GM23338 (cell line): ENCODE results near the gene TNFRSF6B. TPM values are rescaled to one million over a fixed set of nuclear protein-coding genes. Genes with fewer than 3 reads are reported as not detected.

Experiments used
- ATAC-seq: fragments of 200-7000 bp; cut with Tn5 transposase; 3 replicates; pipeline ENCODE4 v1.9.1; 2020
- DNase-seq: peaks from one replicate; pipeline ENCODE4 v3.0.0-alpha.2; 2015; ENCODE audit warnings: low spot score
- H2AFZ ChIP-seq: fragments of 200-600 bp; sonication (generic); 2 replicates; pipeline ENCODE4 v1.8.0; 2016; ENCODE audit warnings: antibody characterized with exemption, mild to moderate bottlenecking, moderate library complexity
- H3F3A ChIP-seq: fragments of 200-600 bp; sonication (generic); replicated peaks from 2 replicates; pipeline ENCODE4 v1.8.0; 2017; ENCODE audit warnings: antibody characterized with exemption, mixed run types, low read depth
- H3K27ac ChIP-seq: fragments of 200-600 bp; sonication (generic); 2 replicates; pipeline ENCODE4 v1.6.1; 2016; ENCODE audit warnings: low read depth
- H3K27me3 ChIP-seq: fragments of 200-600 bp; sonication (generic); 2 replicates; pipeline ENCODE4 v1.8.0; 2016; ENCODE audit warnings: mild to moderate bottlenecking, mixed run types, moderate library complexity; ENCODE audit not compliant: insufficient read depth
- H3K36me3 ChIP-seq: fragments of 200-600 bp; sonication (generic); 2 replicates; pipeline ENCODE4 v1.8.0; 2016; ENCODE audit warnings: mild to moderate bottlenecking; ENCODE audit not compliant: insufficient read depth
- H3K4me1 ChIP-seq: fragments of 200-600 bp; sonication (generic); 2 replicates; pipeline ENCODE4 v1.8.0; 2016; ENCODE audit warnings: mild to moderate bottlenecking, moderate library complexity; ENCODE audit not compliant: insufficient read depth
- H3K4me2 ChIP-seq: fragments of 200-600 bp; sonication (generic); 2 replicates; pipeline ENCODE4 v1.7.1; 2017; ENCODE audit warnings: mixed run types
- H3K4me3 ChIP-seq: fragments of 200-600 bp; sonication (generic); 2 replicates; pipeline ENCODE4 v1.6.1; 2016; ENCODE audit warnings: mixed run types
- H3K79me2 ChIP-seq: fragments of 200-600 bp; sonication (generic); replicated peaks from 2 replicates; pipeline ENCODE4 v1.8.0; 2017; ENCODE audit warnings: mild to moderate bottlenecking; ENCODE audit not compliant: insufficient read depth
- H3K9me2 ChIP-seq: fragments of 200-600 bp; sonication (generic); 2 replicates; pipeline ENCODE4 v1.8.0; 2017; ENCODE audit not compliant: insufficient read depth
- H4K20me1 ChIP-seq: fragments of 200-600 bp; sonication (generic); replicated peaks from 2 replicates; pipeline ENCODE4 v1.8.0; 2017; ENCODE audit warnings: mild to moderate bottlenecking; ENCODE audit not compliant: insufficient read depth
- H3K27ac Mint-ChIP-seq: 2 replicates; pipeline ENCODE4 v1.8.0; 2020; ENCODE audit warnings: inconsistent platforms, mild to moderate bottlenecking, moderate library complexity, mixed read lengths
- H3K27me3 Mint-ChIP-seq: 3 replicates; pipeline ENCODE4 v1.8.0; 2022; ENCODE audit warnings: low read depth, mild to moderate bottlenecking, moderate library complexity, mixed read lengths, inconsistent platforms; ENCODE audit not compliant: insufficient read depth, poor library complexity
- H3K36me3 Mint-ChIP-seq: 3 replicates; pipeline ENCODE4 v1.8.0; 2021; ENCODE audit warnings: low read depth, mild to moderate bottlenecking, inconsistent platforms, moderate library complexity, mixed read lengths
- H3K4me1 Mint-ChIP-seq: 3 replicates; pipeline ENCODE4 v1.8.0; 2020; ENCODE audit warnings: mild to moderate bottlenecking, inconsistent platforms, mixed read lengths
- H3K4me3 Mint-ChIP-seq: 3 replicates; pipeline ENCODE4 v1.8.0; 2021; ENCODE audit warnings: moderate library complexity, mild to moderate bottlenecking, inconsistent platforms, mixed read lengths
- H3K9me3 Mint-ChIP-seq: 3 replicates; pipeline ENCODE4 v1.8.0; 2020; ENCODE audit warnings: moderate library complexity, mild to moderate bottlenecking, inconsistent platforms, mixed read lengths
- CREB1 ChIP-seq: fragments of 250-450 bp; sonication (Bioruptor Pico); IDR thresholded peaks from 2 replicates; pipeline ENCODE4 v1.5.0; 2020; ENCODE audit warnings: low read depth, mild to moderate bottlenecking, moderate library complexity
- CTCF ChIP-seq, 2 experiments: fragments of 200-600 bp in 1 of 2; sonication (generic) in 1 of 2; conservative IDR thresholded peaks; 2 replicates each; pipeline versions ENCODE4 v1.5.1 to v1.6.1; 2016 to 2017; ENCODE audit warnings: antibody characterized with exemption in 2 of 2, low read depth in 2 of 2, mild to moderate bottlenecking in 2 of 2, moderate library complexity in 1 of 2
- EZH2 ChIP-seq: fragments of 200-600 bp; sonication (generic); IDR thresholded peaks from one replicate; pipeline ENCODE4 v1.8.0; 2017; ENCODE audit warnings: antibody characterized with exemption, mild to moderate bottlenecking, low read depth; ENCODE audit not compliant: unreplicated experiment
- EZH2phosphoT487 ChIP-seq: fragments of 200-600 bp; sonication (generic); IDR thresholded peaks from one replicate; pipeline ENCODE4 v1.8.1; 2018; ENCODE audit warnings: antibody characterized with exemption; ENCODE audit not compliant: unreplicated experiment
- JUNB ChIP-seq: IDR thresholded peaks from one replicate; pipeline ENCODE4 v1.6.1; 2016; ENCODE audit warnings: antibody characterized with exemption; ENCODE audit not compliant: unreplicated experiment
- NANOG ChIP-seq: IDR thresholded peaks from 2 replicates; pipeline ENCODE4 v1.6.1; 2016; ENCODE audit warnings: antibody characterized with exemption, borderline replicate concordance
- REST ChIP-seq: IDR thresholded peaks from one replicate; pipeline ENCODE4 v1.6.1; 2018; ENCODE audit warnings: antibody characterized with exemption; ENCODE audit not compliant: unreplicated experiment
- ZNF114 ChIP-seq: fragments of 250-450 bp; sonication (Bioruptor Pico); IDR thresholded peaks from 2 replicates; pipeline ENCODE4 v1.5.0; 2020; ENCODE audit warnings: mild to moderate bottlenecking, moderate library complexity
- ZNF331 ChIP-seq: fragments of 250-450 bp; sonication (Bioruptor Pico); IDR thresholded peaks from 2 replicates; pipeline ENCODE4 v1.5.0; 2020; ENCODE audit warnings: low read depth, mild to moderate bottlenecking, moderate library complexity
- ZNF462 ChIP-seq: fragments of 250-450 bp; sonication (Bioruptor Pico); IDR thresholded peaks from 2 replicates; pipeline ENCODE4 v1.5.0; 2020; ENCODE audit warnings: mild to moderate bottlenecking, moderate library complexity
- polyA plus RNA-seq: library from polyadenylated mRNA; unstranded; fragments of >200 nt; fragmentation: Nextera tagmentation; extraction: Ambion mirVana; gene quantifications from 2 replicates; pipeline ENCODE4 v1.2.1, GENCODE V29; 2016
- total RNA-seq: library from RNA; depleted of rRNA; stranded (reverse); fragments of >200 nt; shearing (Covaris generic); gene quantifications from 2 replicates; pipeline ENCODE4 v1.2.3, GENCODE V29; 2014

The TNFRSF6B gene
- total and polyA plus RNA-seq, 2 experiments from 2014 or later: 0.28 TPM; not detected in 1

- ATAC-seq (no peak), DNase-seq (no peak)
- no peaks in the 10 kb centered on the region for H3K79me2 ChIP-seq
- H3K27me3 ChIP-seq: no peaks in the 10 kb centered on the region
- peaks cover 20% of the 10 kb centered on the region for H3K36me3 Mint-ChIP-seq
- no peak overlapping the region for H2AFZ ChIP-seq
- no peaks in the 10 kb centered on the region for H3K9me3 Mint-ChIP-seq
- H3F3A ChIP-seq: no peaks in the 10 kb centered on the region
- H4K20me1 ChIP-seq: no peaks in the 10 kb centered on the region
- H3K27ac Mint-ChIP-seq: no peak overlapping the region
- peaks cover 8% of the 10 kb centered on the region for H3K27me3 Mint-ChIP-seq
- no peaks in the 10 kb centered on the region for H3K36me3 ChIP-seq
- H3K4me3 Mint-ChIP-seq: no peak overlapping the region
- no peak overlapping the region for H3K27ac ChIP-seq
- no peak overlapping the region for H3K4me3 ChIP-seq
- H3K4me1 ChIP-seq: no peaks in the 10 kb centered on the region
- no peak overlapping the region for H3K4me2 ChIP-seq
- no peak for TF ChIP-seq CTCF (conservative IDR thresholded peaks at IDR 0.05; ENCODE audit: low read depth in 2 of 2)
- no peaks in the 10 kb centered on the region for H3K9me2 ChIP-seq
- H3K4me1 Mint-ChIP-seq: no peaks in the 10 kb centered on the region
These were observed 16.0 kb upstream of the TNFRSF6B start for GRCh38 chr20:63680427-63680826.

- H3K36me3 Mint-ChIP-seq: peaks cover 14% of the 10 kb centered on the region; the same call in 2 of the 3 replicates
- TF ChIP-seq ZNF462: no peak
- TF ChIP-seq EZH2phosphoT487: no peak
- TF ChIP-seq REST: no peak
- no peak for TF ChIP-seq EZH2
- no peak for TF ChIP-seq ZNF331 (CRISPR knock-in tag)
- TF ChIP-seq JUNB: no peak
- no peak for TF ChIP-seq CREB1 (CRISPR knock-in tag)
- no peak for TF ChIP-seq NANOG
- no peak for TF ChIP-seq ZNF114
- DNase-seq: no peak
These were observed 15.4 kb upstream of the TNFRSF6B start for GRCh38 chr20:63680857-63681608.

More at GRCh38 chr20:63680857-63681608, 15.4 kb upstream of the TNFRSF6B start:
- H3K36me3 ChIP-seq: no peaks in the 10 kb centered on the region
- H3K27me3 Mint-ChIP-seq: peaks cover 8% of the 10 kb centered on the region
- no peak overlapping the region for H3K27ac ChIP-seq
- H3K4me2 ChIP-seq: no peak overlapping the region
- no peak overlapping the region for H3K4me3 ChIP-seq
- H3K4me1 ChIP-seq: no peaks in the 10 kb centered on the region
- no peaks in the 10 kb centered on the region for H3K27me3 ChIP-seq
- no peaks in the 10 kb centered on the region for H3K9me3 Mint-ChIP-seq
- no peak overlapping the region for H3K4me3 Mint-ChIP-seq
- no peaks in the 10 kb centered on the region for H3K79me2 ChIP-seq
- H2AFZ ChIP-seq: no peak overlapping the region
- H3K9me2 ChIP-seq: no peaks in the 10 kb centered on the region
- ATAC-seq: no peak
- H3K4me1 Mint-ChIP-seq: no peaks in the 10 kb centered on the region
- no peaks in the 10 kb centered on the region for H4K20me1 ChIP-seq
- H3F3A ChIP-seq: no peaks in the 10 kb centered on the region
- no peak overlapping the region for H3K27ac Mint-ChIP-seq
